HG02970 (cell line): ENCODE measurements around the gene KRTAP9-7.
"Not testable (repeated sequence)": the region's sequence is repeated elsewhere in the genome, so short reads cannot be mapped to it uniquely, and the experiment has no call there.

Experiments used
- ATAC-seq: cut with Tn5 transposase; IDR thresholded peaks from one replicate; pipeline ENCODE4 v1.9.1; 2021; ENCODE audit warnings: mild to moderate bottlenecking, moderate library complexity, moderate number of reproducible peaks; ENCODE audit not compliant: unreplicated experiment, low FRiP score

Gene KRTAP9-7

GRCh38 chr17:41271323-41271722 is 4.2 kb upstream of the KRTAP9-7 start:
- ATAC-seq, result not testable (repeated sequence)

GRCh38 chr17:41271858-41272257 is 3.6 kb upstream of the KRTAP9-7 start:
- ATAC-seq, result no peak

- no peak for ATAC-seq
Observed at GRCh38 chr17:41278176-41278955, 2.9 kb downstream of the KRTAP9-7 start.

GRCh38 chr17:41284043-41284442 is 8.5 kb downstream of the KRTAP9-7 start:
- no peak for ATAC-seq

GRCh38 chr17:41284546-41284945 is 9.0 kb downstream of the KRTAP9-7 start:
- ATAC-seq, result no peak

GRCh38 chr17:41287050-41287449 is 11.6 kb downstream of the KRTAP9-7 start:
- no peak for ATAC-seq

- ATAC-seq, result no peak
Observed at GRCh38 chr17:41294016-41294415, 18.5 kb downstream of the KRTAP9-7 start.

- no peak for ATAC-seq
Observed at GRCh38 chr17:41296846-41297245, 21.3 kb downstream of the KRTAP9-7 start.

GRCh38 chr17:41298458-41299135 is 23.1 kb downstream of the KRTAP9-7 start:
- ATAC-seq, result no peak

- no peak for ATAC-seq
Observed at GRCh38 chr17:41301204-41301790, 25.8 kb downstream of the KRTAP9-7 start.

GRCh38 chr17:41301916-41302901 is 26.7 kb downstream of the KRTAP9-7 start, which contains the start of gene KRTAP29-1:
Gene KRTAP29-1, minus strand, starts transcription at chr17:41302851. Its CDS starts 0 bp downstream, at chr17:41302851.
- ATAC-seq, result no peak

- ATAC-seq, result no peak
Observed at GRCh38 chr17:41302981-41303380, 27.5 kb downstream of the KRTAP9-7 start.

- ATAC-seq, result no peak
Observed at GRCh38 chr17:41304091-41304490, 28.6 kb downstream of the KRTAP9-7 start.

- no peak for ATAC-seq
Observed at GRCh38 chr17:41307647-41308046, 32.1 kb downstream of the KRTAP9-7 start.

- no peak for ATAC-seq
Observed at GRCh38 chr17:41308251-41308917, 32.9 kb downstream of the KRTAP9-7 start.

GRCh38 chr17:41308918-41309359 is 33.4 kb downstream of the KRTAP9-7 start, which contains the start of gene KRTAP16-1:
Gene KRTAP16-1, minus strand, starts transcription at chr17:41309309. Its CDS starts 56 bp downstream, at chr17:41309253.
- no peak for ATAC-seq

- no peak for ATAC-seq
Observed at GRCh38 chr17:41311111-41311510, 35.6 kb downstream of the KRTAP9-7 start.

GRCh38 chr17:41315204-41315794 is 39.8 kb downstream of the KRTAP9-7 start, which contains the start of gene KRTAP17-1:
Gene KRTAP17-1, minus strand, starts transcription at chr17:41315710. Its CDS starts 60 bp downstream, at chr17:41315650.
- no peak for ATAC-seq
